Measurements from ENCODE around the gene TMEM234. TPM values are rescaled to one million over a fixed set of nuclear protein-coding genes. Genes with fewer than 3 reads are reported as not detected.
A peak's percentile ranks its signal among the peaks of the same experiment; 100 is the strongest.

The TMEM234 gene
- total and polyA plus RNA-seq, 2 of the 13 experiments (the other 11 are each of a cell fraction or from before 2014, with no cell fraction given) = 6.1 to 9.0 TPM

GRCh38 chr1:32178380-32179192, 43.6 kb downstream of the TMEM234 start (continued):
- TF ChIP-seq ZFY (CRISPR knock-in tag; IDR thresholded peaks at IDR 0.05) (peak; percentile 34; the same call in 1 of the 2 replicates), CHD4 (IDR thresholded peaks at IDR 0.05; ENCODE audit: borderline replicate concordance, low read length) (no peak; the same call in 1 of the 2 replicates), BORCS8-MEF2B (CRISPR knock-in tag; IDR thresholded peaks at IDR 0.05) (no peak), ZNF556 (CRISPR knock-in tag; IDR thresholded peaks at IDR 0.05; ENCODE audit: borderline replicate concordance) (0 out of 2 replicates have a peak, but pooled peaks have one; percentile 9), FOXK1 (CRISPR knock-in tag; IDR thresholded peaks at IDR 0.05; ENCODE audit: borderline replicate concordance, low read depth) (peak; percentile 50; the same call in 1 of the 2 replicates), NR2F6 (IDR thresholded peaks at IDR 0.05) (peak; percentile 57; the same call in 1 of the 2 replicates), NR2F6 (CRISPR knock-in tag; IDR thresholded peaks at IDR 0.05) (peak; percentile 63), HHEX (CRISPR knock-in tag; IDR thresholded peaks at IDR 0.05) (no peak), ZNF574 (CRISPR knock-in tag; IDR thresholded peaks at IDR 0.05) (peak; percentile 22; the same call in 1 of the 2 replicates), MTF2 (CRISPR knock-in tag; IDR thresholded peaks at IDR 0.05; ENCODE audit: borderline replicate concordance) (no peak), ZZZ3 (CRISPR knock-in tag; IDR thresholded peaks at IDR 0.05; ENCODE audit: borderline replicate concordance) (no peak), ZNF629 (CRISPR knock-in tag; conservative IDR thresholded peaks at IDR 0.05) (peak; percentile 86), ZNF318 (CRISPR knock-in tag; IDR thresholded peaks at IDR 0.05) (no peak), NR2C2 (CRISPR knock-in tag; IDR thresholded peaks at IDR 0.05; ENCODE audit: borderline replicate concordance) (peak; percentile 75), GATAD2A (CRISPR knock-in tag; IDR thresholded peaks at IDR 0.05) (peak; percentile 90)
- TF ChIP-seq, protein P1, sequence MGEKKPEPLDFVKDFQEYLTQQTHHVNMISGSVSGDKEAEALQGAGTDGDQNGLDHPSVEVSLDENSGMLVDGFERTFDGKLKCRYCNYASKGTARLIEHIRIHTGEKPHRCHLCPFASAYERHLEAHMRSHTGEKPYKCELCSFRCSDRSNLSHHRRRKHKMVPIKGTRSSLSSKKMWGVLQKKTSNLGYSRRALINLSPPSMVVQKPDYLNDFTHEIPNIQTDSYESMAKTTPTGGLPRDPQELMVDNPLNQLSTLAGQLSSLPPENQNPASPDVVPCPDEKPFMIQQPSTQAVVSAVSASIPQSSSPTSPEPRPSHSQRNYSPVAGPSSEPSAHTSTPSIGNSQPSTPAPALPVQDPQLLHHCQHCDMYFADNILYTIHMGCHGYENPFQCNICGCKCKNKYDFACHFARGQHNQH (CRISPR knock-in tag; IDR thresholded peaks at IDR 0.05) = peak; percentile 31; the same call in 1 of the 2 replicates
